HEK293 (cell line): ENCODE measurements around the gene HTR2C.

Source experiments
- ZNF433 ChIP-seq: fragments of 450-650 bp; formaldehyde crosslinking; IDR thresholded peaks from 2 replicates; pipeline ENCODE4 v1.5.1; 2016; ENCODE audit warnings: missing biosample characterization, missing genetic modification characterization, low read depth
- TF ChIP-seq, protein P1 (sequence below): fragments of 450-650 bp; formaldehyde crosslinking; IDR thresholded peaks from 2 replicates; pipeline ENCODE4 v1.5.1; 2016; ENCODE audit warnings: missing biosample characterization, missing genetic modification characterization
- TF ChIP-seq, protein P2 (sequence below): fragments of 450-650 bp; formaldehyde crosslinking; IDR thresholded peaks from 2 replicates; pipeline ENCODE4 v1.5.1; 2016; ENCODE audit warnings: missing biosample characterization, missing genetic modification characterization
- TF ChIP-seq, protein P3 (sequence below): fragments of 450-650 bp; formaldehyde crosslinking; conservative IDR thresholded peaks from 2 replicates; pipeline ENCODE4 v1.5.1; 2016; ENCODE audit warnings: low read depth, missing biosample characterization, missing genetic modification characterization
- TF ChIP-seq, protein P4 (sequence below): fragments of 450-650 bp; formaldehyde crosslinking; IDR thresholded peaks from 2 replicates; pipeline ENCODE4 v1.5.1; 2016; ENCODE audit warnings: missing biosample characterization, missing genetic modification characterization

DNA sequence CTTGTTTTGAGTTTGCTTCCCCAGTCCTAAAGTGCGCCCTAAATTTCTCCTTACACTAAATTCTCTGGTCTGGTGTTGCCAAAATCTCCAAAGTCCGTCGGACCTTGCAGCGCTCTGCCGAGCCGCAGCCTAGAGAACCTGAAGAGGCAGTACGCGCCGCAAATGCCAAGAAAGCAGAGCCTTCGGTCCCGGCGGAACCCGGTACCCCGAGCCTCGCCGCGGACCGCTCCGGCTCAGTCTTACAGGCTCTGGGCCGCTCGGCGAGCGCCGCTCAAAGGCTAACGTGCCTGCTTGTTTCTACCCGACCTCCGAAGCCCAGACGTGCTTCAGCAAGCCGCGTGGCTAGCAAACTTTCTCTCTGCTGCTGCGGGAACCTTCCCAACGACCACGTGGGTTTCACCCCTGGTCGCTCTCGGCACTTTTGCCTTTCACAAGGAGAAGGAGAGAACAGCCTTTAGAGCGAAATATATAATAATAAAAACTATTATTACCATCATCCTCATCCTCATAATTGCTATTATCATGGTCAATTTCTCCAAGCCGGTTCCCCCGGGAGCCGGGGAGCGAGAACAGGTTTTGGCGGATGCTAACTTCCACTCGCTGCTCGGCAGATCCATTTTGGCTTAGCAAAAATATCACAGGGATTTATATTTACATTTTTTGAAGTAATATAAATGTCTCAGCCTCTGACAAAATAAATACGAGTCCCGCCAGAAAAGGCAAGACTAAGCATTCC is 2.2 kb upstream of the HTR2C start:
- TF ChIP-seq, protein P1, sequence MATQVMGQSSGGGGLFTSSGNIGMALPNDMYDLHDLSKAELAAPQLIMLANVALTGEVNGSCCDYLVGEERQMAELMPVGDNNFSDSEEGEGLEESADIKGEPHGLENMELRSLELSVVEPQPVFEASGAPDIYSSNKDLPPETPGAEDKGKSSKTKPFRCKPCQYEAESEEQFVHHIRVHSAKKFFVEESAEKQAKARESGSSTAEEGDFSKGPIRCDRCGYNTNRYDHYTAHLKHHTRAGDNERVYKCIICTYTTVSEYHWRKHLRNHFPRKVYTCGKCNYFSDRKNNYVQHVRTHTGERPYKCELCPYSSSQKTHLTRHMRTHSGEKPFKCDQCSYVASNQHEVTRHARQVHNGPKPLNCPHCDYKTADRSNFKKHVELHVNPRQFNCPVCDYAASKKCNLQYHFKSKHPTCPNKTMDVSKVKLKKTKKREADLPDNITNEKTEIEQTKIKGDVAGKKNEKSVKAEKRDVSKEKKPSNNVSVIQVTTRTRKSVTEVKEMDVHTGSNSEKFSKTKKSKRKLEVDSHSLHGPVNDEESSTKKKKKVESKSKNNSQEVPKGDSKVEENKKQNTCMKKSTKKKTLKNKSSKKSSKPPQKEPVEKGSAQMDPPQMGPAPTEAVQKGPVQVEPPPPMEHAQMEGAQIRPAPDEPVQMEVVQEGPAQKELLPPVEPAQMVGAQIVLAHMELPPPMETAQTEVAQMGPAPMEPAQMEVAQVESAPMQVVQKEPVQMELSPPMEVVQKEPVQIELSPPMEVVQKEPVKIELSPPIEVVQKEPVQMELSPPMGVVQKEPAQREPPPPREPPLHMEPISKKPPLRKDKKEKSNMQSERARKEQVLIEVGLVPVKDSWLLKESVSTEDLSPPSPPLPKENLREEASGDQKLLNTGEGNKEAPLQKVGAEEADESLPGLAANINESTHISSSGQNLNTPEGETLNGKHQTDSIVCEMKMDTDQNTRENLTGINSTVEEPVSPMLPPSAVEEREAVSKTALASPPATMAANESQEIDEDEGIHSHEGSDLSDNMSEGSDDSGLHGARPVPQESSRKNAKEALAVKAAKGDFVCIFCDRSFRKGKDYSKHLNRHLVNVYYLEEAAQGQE = no peak
- TF ChIP-seq, protein P2, sequence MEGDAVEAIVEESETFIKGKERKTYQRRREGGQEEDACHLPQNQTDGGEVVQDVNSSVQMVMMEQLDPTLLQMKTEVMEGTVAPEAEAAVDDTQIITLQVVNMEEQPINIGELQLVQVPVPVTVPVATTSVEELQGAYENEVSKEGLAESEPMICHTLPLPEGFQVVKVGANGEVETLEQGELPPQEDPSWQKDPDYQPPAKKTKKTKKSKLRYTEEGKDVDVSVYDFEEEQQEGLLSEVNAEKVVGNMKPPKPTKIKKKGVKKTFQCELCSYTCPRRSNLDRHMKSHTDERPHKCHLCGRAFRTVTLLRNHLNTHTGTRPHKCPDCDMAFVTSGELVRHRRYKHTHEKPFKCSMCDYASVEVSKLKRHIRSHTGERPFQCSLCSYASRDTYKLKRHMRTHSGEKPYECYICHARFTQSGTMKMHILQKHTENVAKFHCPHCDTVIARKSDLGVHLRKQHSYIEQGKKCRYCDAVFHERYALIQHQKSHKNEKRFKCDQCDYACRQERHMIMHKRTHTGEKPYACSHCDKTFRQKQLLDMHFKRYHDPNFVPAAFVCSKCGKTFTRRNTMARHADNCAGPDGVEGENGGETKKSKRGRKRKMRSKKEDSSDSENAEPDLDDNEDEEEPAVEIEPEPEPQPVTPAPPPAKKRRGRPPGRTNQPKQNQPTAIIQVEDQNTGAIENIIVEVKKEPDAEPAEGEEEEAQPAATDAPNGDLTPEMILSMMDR (tag by site-specific recombination) = no peak
- no peak for TF ChIP-seq ZNF433 (tag by site-specific recombination)
- TF ChIP-seq, protein P3, sequence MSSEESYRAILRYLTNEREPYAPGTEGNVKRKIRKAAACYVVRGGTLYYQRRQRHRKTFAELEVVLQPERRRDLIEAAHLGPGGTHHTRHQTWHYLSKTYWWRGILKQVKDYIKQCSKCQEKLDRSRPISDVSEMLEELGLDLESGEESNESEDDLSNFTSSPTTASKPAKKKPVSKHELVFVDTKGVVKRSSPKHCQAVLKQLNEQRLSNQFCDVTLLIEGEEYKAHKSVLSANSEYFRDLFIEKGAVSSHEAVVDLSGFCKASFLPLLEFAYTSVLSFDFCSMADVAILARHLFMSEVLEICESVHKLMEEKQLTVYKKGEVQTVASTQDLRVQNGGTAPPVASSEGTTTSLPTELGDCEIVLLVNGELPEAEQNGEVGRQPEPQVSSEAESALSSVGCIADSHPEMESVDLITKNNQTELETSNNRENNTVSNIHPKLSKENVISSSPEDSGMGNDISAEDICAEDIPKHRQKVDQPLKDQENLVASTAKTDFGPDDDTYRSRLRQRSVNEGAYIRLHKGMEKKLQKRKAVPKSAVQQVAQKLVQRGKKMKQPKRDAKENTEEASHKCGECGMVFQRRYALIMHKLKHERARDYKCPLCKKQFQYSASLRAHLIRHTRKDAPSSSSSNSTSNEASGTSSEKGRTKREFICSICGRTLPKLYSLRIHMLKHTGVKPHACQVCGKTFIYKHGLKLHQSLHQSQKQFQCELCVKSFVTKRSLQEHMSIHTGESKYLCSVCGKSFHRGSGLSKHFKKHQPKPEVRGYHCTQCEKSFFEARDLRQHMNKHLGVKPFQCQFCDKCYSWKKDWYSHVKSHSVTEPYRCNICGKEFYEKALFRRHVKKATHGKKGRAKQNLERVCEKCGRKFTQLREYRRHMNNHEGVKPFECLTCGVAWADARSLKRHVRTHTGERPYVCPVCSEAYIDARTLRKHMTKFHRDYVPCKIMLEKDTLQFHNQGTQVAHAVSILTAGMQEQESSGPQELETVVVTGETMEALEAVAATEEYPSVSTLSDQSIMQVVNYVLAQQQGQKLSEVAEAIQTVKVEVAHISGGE = no peak
- TF ChIP-seq, protein P4, sequence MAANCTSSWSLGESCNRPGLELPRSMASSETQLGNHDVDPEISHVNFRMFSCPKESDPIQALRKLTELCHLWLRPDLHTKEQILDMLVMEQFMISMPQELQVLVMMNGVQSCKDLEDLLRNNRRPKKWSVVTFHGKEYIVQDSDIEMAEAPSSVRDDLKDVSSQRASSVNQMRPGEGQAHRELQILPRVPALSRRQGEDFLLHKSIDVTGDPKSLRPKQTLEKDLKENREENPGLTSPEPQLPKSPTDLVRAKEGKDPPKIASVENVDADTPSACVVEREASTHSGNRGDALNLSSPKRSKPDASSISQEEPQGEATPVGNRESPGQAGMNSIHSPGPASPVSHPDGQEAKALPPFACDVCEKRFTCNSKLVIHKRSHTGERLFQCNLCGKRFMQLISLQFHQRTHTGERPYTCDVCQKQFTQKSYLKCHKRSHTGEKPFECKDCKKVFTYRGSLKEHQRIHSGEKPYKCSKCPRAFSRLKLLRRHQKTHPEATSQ = no peak
